K562 (cell line): ENCODE measurements around the gene RER1. TPM values are rescaled to one million over a fixed set of nuclear protein-coding genes. Genes with fewer than 3 reads are reported as not detected.

ENCODE experiments used
- CXXC5 ChIP-seq: fragments of 250-450 bp; sonication (Bioruptor Pico); IDR thresholded peaks from 2 replicates; pipeline ENCODE4 v1.8.0; 2022; ENCODE audit warnings: inconsistent platforms, mild to moderate bottlenecking, moderate library complexity
- EP400 ChIP-seq: fragments of 450-650 bp; IDR thresholded peaks from 2 replicates; pipeline ENCODE4 v1.6.1; 2017; ENCODE audit warnings: antibody characterized with exemption, mild to moderate bottlenecking, moderate library complexity
- HMGN3 ChIP-seq: IDR thresholded peaks from 2 replicates; pipeline ENCODE4 v1.6.1; 2011; ENCODE audit warnings: borderline replicate concordance, low read depth, mild to moderate bottlenecking, mixed read lengths, low read length; ENCODE audit not compliant: insufficient read length; ENCODE audit errors: extremely low read depth
- HOXB6 ChIP-seq: fragments of 250-450 bp; sonication (Bioruptor Pico); IDR thresholded peaks from 2 replicates; pipeline ENCODE4 v1.5.1; 2022; ENCODE audit warnings: mild to moderate bottlenecking, borderline replicate concordance
- PHF8 ChIP-seq: fragments of 200-600 bp; sonication (generic); IDR thresholded peaks from 2 replicates; pipeline ENCODE4 v1.6.1; 2012; ENCODE audit warnings: mixed run types, mild to moderate bottlenecking, inconsistent platforms, low read length, moderate library complexity, borderline replicate concordance
- PRDM10 ChIP-seq: fragments of 450-650 bp; IDR thresholded peaks from 2 replicates; pipeline ENCODE4 v1.6.1; 2018; ENCODE audit not compliant: partially characterized antibody
- PYGO2 ChIP-seq: fragments of 450-650 bp; IDR thresholded peaks from 2 replicates; pipeline ENCODE4 v1.6.1; 2016; ENCODE audit warnings: mild to moderate bottlenecking, missing genetic modification characterization, moderate library complexity, missing compliant biosample characterization
- RBFOX2 ChIP-seq: fragments of 200-400 bp; formaldehyde crosslinking; IDR thresholded peaks from 2 replicates; pipeline ENCODE4 v1.6.1; 2017; ENCODE audit warnings: low read depth, mild to moderate bottlenecking, low read length, moderate library complexity
- RCOR1 ChIP-seq, 2 experiments: IDR thresholded peaks; 2 replicates each; pipeline ENCODE4 v1.6.1; 2012; ENCODE audit warnings: low read depth in 2 of 2, low read length in 2 of 2, borderline replicate concordance in 1 of 2, improper control_type of control experiment in 1 of 2
- ZBTB1 ChIP-seq: sonication (generic); formaldehyde crosslinking; IDR thresholded peaks from 2 replicates; pipeline ENCODE4 v1.8.1; 2023; ENCODE audit warnings: missing genetic modification reagents, low read depth, mild to moderate bottlenecking, borderline replicate concordance
- ZBTB40 ChIP-seq, 2 experiments: fragments of 450-650 bp in 1 of 2; sonication (generic) in 1 of 2; formaldehyde crosslinking in 1 of 2; IDR thresholded peaks; 2 replicates each; pipeline versions ENCODE4 v1.7.1 to v1.9.0; 2016 to 2022; ENCODE audit warnings: inconsistent platforms in 1 of 2, mild to moderate bottlenecking in 1 of 2, missing genetic modification reagents in 1 of 2
- ZFX ChIP-seq: sonication (generic); formaldehyde crosslinking; IDR thresholded peaks from 2 replicates; pipeline ENCODE4 v1.8.0; 2022; ENCODE audit warnings: mild to moderate bottlenecking, missing genetic modification reagents, moderate library complexity
- ZZZ3 ChIP-seq: fragments of 450-650 bp; IDR thresholded peaks from 2 replicates; pipeline ENCODE4 v1.6.1; 2016; ENCODE audit warnings: antibody characterized with exemption, mild to moderate bottlenecking, moderate library complexity
- polyA plus RNA-seq, 8 experiments: library from polyadenylated mRNA; depleted of rRNA in 4 of 8; stranded (reverse) in 5 of 8; unstranded in 3 of 8; fragments of >200 nt; fragmentation: Nextera tagmentation in 2 of 8; fragmentation: Illumina TruSeq in 1 of 8; extraction: Ambion mirVana in 2 of 8; extraction: Trizol in 1 of 8; gene quantifications; 2 replicates each; pipeline versions ENCODE4 v1.2.1 to v1.2.3, GENCODE V29; 2011 to 2014; ENCODE audit warnings: inconsistent platforms in 1 of 8, missing spikeins in 1 of 8
- total RNA-seq, 7 experiments: library from RNA; depleted of rRNA in 6 of 7; stranded (reverse); fragments of >200 nt in 6 of 7; fragmentation: Illumina TruSeq in 2 of 7; extraction: Trizol in 2 of 7; gene quantifications; 2 replicates each; pipeline versions ENCODE4 v1.2.1 to v1.2.3, GENCODE V29; 2011 to 2021; ENCODE audit warnings: low replicate concordance in 1 of 7

Gene RER1
- total and polyA plus RNA-seq, 9 of the 15 experiments (the other 6 are each of a cell fraction or from before 2014, with no cell fraction given), result 19.6 to 354 (median 183) TPM

GRCh38 chr1:2412773-2413494 is 21.3 kb downstream of the RER1 start (continued):
- TF ChIP-seq ZBTB40 (IDR thresholded peaks at IDR 0.05), result peak; percentile 32; the same call in 1 of the 2 replicates
- TF ChIP-seq ZBTB40 (CRISPR knock-in tag; IDR thresholded peaks at IDR 0.05), result no peak
- no peak for TF ChIP-seq PYGO2 (tag)
- TF ChIP-seq RBFOX2, result peak; percentile 72
- TF ChIP-seq RCOR1 (IDR thresholded peaks at IDR 0.05; ENCODE audit: borderline replicate concordance in 1 of 2, low read depth in 2 of 2, low read length in 2 of 2), result 0 out of 4 replicates have a peak, but pooled peaks of 1 of the 2 experiments have one; percentile 10
- no peak for TF ChIP-seq HOXB6 (CRISPR knock-in tag)
- TF ChIP-seq PRDM10, result no peak
- peak; percentile 79 for TF ChIP-seq HMGN3
- peak; percentile 76; the same call in 1 of the 2 replicates for TF ChIP-seq EP400
- TF ChIP-seq PHF8, result peak; percentile 74; the same call in 1 of the 2 replicates
- peak; percentile 76 for TF ChIP-seq CXXC5
- TF ChIP-seq ZBTB1, result peak; percentile 68; the same call in 1 of the 2 replicates
- TF ChIP-seq ZZZ3, result no peak
- TF ChIP-seq ZFX (CRISPR knock-in tag), result peak; percentile 59
